HG03378 (cell line): ENCODE measurements around the gene KRTAP5-6.
"Not testable (repeated sequence)": the region's sequence is repeated elsewhere in the genome, so short reads cannot be mapped to it uniquely, and the experiment has no call there.

Source experiments
- ATAC-seq: cut with Tn5 transposase; IDR thresholded peaks from one replicate; pipeline ENCODE4 v1.9.1; 2021; ENCODE audit warnings: mild to moderate bottlenecking, moderate library complexity; ENCODE audit not compliant: unreplicated experiment

KRTAP5-6 gene

DNA sequence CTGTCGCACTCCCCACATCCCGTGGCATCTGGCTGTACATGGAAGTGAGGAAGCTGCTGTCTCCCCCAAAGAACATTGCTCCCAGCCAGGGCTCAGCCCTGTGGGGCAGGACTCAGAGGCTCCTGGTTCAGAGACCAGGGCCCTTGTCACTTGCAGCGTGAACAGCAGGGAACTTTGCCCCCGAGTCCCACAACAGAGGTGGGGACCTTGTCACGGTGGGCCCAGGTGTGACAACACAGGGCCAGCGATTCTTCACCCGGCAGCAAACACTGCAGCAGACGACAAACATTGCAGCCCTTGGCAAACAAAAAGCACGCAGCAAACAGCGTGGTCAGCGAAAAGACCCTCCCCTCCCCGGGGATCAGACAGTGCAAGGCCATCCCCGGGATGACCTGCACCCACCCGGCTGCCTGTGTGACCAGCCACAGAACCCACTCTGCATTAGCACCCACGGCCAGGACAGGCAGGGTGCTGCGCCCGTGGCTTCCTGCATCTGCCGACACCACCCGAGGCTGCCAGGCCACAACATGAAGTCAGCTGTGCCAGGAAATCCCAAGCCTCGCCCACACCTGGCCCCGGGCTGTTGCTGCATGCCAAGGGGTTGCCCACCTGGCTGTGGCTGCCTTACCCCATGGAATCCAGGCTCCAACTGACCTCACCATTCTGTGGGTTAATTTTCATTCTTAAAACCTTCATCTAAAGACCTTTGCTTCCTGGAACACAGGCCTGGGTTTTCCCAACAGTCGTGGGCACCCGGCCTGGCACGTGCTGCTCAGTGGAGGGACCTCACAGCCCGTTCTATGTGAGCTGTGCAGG is 35.3 kb upstream of the KRTAP5-6 start:
- ATAC-seq, result not testable (repeated sequence)

DNA sequence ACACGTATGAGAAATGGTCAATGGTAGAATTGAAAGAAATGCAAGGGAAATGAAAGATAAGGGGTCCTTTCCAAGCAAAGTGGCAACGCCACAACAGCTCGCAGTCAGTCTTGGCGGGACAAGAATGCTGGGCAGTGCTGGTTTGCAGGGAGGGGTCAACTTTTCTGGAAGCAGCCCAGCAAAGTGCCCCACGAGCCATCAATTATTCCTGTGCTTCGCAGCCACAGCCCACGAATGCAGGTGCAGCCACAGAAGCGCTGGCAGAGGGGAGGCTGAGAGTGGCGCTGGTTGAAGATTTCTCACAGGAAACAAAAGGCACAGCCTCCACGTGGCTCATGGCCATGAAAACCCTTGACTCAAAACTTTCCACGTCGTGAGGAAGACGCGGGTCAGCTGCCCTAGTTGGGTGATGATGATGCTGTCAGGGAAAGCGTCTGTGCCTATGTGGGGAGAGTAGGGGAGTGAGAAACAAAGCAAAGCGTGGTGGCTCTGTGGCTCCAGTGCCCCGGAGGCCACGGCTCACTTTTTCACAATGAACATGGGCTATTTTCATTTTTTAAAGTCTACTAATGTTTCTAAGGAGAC is 34.2 kb upstream of the KRTAP5-6 start:
- ATAC-seq, result not testable (repeated sequence)

DNA sequence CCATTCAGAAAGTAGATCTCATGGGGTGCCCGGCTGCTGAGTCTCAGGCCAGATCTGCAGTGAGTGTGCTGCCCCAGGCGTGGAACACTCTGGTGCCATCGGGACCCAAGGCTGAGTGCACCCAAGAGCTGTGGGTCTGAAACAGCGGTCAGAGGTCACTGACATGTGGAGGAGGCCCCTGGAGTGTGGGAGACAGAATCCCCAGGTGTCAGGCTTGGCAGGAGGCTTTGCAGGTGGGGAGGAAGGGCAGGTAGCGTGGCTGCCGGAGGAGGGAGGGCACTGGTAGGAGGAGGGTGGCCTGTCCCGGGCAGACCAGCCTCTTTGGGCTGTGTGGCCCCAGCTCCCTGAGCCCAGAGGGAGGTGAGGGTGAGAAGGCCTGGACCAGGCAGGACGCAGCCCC is 31.7 kb upstream of the KRTAP5-6 start:
- no peak for ATAC-seq

DNA sequence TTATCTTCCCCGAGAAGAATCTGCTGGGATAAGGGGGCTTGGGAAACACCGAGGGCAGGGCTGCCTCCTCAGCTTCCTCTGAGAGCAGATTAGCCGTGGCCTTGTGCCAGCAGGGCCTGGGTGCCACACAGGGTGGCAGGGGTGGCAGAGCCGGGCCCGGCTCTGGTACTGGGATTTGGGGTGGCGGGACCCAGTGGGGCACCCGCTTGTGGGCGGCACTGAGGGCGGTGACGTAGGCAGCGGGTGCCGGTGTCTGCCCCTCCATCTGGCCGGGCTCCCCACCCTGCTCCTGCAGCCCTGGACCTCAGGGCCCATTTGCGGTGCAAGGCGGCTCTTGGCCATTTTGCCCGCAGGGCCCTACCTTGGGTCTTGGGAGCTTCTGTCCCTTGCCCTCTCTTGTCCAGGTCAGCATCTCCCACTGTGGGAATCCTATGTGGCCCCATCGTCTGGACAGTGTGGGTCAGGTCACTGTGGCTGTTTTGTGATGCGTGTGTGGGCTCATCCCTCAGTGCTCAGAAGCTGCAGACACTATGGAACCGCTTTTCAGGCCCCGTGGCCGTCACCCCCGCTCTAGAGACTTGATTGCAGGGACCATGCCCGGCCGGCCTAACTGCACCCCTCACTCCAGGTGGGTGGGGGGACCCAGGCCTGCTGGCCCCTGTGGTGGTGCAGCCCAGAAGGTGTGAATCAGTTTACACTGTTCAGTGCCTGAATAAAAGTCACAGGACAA is 29.7 kb upstream of the KRTAP5-6 start:
- no peak for ATAC-seq

DNA sequence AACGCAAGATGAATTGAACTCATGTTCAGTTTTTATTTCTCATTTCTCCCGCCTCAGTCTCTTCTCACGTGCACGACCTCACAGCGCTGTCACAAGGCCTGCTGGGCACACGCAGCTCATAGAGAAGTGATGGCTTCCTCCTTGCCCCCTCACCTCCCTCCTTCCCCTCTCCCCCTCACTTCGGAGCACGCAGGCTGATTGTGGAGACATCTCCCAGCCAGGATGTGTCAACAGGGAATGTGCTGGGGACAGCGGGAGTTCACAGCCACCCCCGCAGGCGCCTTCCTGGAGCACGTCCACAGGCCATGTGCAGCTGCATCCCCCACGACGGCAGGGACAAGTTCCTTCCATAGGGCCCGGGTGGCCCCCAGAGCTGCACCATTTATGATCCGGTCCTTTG is 29.1 kb upstream of the KRTAP5-6 start:
- no peak for ATAC-seq

DNA sequence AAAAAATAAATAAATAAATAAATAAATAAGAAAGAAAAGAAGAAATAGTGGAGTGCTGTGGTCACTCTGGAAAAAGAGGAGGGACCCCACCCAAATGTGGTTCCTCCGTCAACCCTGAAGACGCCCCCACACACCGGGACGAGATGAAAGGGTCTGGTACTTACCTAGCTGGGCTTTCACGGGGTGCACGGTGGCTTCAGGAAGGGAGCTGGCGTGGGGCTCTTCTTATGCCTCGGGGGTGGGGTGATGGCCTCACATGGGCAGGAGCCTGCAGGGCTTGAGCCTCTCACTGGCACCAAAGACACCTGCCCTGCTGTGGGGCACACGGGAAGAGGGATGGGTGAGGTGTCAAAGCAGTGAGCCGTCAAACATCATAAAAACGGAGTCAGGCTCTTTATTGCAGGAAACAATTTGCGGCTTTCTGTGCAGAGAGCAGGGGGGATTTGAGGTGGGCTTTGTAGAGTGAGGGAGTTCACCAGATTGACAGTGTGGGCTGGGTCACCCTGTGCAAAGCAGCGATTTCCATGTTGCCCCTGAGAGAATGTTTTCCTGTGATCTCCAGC is 28.0 kb upstream of the KRTAP5-6 start:
- no peak for ATAC-seq

DNA sequence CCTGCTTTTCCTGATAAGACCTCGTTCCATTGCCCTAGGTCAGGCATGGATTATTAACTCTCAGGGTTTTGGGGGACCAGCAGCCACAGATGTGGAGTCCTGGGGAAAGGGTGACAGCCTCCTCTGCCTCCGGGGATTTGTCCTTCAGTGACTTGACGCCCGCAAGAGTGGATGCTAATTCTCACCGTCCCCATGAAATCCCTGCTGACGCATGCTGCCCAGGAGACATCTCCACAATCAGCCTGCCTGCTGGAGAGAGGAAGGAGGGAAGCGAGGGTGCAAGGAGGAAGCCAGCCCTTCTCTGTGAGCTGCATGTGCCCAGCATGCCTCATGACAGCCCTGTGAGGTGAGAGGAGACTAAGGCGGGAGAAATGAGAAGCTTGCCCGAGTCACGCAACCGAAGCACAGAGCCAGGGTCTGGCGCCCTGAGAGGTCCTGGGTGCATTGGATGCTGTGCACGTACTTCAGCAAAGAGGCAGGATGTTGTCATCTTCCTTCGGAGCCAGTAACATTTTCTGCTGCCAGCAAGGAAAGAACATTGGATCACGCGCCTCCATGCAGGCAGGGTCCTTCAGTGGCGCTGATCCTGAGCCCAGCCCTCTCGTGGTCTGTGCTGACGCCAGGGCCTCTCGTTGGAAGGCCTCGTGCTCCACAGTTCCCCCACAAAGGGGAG is 27.3 kb upstream of the KRTAP5-6 start:
- ATAC-seq, result no peak

DNA sequence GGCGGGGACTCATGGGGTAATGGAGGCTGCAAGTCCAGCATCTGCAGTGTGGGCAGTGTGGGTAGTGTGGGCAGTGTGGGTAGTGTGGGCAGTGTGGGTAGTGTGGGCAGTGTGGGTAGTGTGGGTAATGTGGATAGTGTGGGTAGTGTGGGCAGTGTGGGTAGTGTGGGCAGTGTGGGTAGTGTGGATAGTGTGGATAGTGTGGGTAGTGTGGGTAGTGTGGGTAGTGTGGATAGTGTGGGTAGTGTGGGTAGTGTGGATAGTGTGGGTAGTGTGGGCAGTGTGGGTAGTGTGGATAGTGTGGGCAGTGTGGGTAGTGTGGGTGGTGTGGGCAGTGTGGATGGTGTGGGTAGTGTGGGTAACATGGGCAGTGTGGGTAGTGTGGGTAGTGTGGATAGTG is 26.5 kb upstream of the KRTAP5-6 start:
- not testable (repeated sequence) for ATAC-seq

DNA sequence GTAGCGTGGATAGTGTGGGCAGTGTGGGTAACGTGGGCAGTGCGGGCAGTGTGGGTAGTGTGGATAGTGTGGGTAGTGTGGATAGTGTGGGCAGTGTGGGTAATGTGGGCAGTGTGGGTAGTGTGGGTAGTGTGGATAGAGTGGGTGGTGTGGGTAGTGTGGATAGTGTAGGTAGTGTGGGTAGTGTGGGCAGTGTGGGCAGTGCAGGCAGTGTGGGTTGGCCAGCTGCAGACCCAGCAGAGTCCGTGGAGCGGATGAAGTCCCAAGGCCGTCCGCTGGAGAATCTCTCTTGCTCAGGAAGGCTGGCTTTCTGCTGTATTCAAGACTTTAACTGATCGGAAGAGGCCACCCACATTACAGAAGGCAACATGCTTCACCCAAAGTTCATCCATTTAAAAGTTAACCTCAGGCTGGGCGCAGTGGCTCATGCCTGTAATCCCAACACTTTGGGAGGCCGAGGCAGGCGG is 26.1 kb upstream of the KRTAP5-6 start:
- ATAC-seq, result no peak

DNA sequence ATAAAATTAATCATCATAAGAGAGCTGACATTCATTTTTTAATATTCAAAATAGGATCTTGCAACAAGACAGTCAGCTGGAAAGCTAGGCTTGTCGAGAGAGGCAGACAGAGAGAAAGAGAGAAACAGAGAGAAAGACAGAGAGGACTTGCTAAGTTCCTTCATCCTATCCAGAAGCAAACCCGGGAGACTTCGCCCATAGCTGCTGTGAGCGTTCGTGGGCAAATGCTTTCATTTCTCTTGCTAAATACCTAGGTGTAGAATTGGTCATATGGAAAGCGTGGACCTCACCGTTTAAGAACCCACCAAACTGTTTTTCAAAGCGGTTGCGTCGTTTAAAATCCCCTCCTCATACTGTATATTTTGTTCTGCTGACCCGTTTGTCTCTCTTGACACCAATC is 25.3 kb upstream of the KRTAP5-6 start:
- no peak for ATAC-seq

DNA sequence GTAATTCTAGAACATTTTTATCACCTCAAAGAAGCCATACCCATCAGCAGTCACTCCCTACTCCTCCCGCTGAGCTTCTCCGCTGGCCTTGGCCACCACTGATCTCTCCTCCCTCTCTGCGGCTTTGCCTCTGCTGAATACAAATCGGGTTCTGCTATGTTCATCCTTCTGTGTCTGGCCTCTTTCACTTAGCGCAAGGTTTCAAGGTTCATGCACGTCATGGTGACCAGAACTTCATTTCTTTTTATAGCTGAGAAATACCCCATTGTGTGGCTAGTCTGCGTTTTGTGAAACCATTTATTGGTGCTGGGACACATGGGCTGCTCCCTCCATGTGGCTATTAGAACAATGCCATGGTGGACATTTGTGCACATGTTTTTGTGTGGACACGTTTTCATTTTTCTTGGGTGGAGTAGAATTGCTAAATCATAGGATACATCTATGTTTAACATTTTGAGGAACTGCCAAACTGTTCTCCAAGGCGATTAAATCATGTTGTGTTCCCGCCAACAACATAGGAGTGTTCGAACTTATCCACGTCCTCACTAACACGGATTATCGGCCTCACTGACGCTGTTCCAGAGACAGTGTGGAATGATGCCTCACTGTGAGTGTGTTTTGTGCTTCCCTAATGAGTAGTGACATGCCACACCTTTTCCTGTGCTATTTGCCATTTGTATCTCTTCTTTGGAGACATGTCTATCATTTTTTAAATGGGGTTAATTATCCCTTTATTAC is 24.2 kb upstream of the KRTAP5-6 start:
- no peak for ATAC-seq

DNA sequence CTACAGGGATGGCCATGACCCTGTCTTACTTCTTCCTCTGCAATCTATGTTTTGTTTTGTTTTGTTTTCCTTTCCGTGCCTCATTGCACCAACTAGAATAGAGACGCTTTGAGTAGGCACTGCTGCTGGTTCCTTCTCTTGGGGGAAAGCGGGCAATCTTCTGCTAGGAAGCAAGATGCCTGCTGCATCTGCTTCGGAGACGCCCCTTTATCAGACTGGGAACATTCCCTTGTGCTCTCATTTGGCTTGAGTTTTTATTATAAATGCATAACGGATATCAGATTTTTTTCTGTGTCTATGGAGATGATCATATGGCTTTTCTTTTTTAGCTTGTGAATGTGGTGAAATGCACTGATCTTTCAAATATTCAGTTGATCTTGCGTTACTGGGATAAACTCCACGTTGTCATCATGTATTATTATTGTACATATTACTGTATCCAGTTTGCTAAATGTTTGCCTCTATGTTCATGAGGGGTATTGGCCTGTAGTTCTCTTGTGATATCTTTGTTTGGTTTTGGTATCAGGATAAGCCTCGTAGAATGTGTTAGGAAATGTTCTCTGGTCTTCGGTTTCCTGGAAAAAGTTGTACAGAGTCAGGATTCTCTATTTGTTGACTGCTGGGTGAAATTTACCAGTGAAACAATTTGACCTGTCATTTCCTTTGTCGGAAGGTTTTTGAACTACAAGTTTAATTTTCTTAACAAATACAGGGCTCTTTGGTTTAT is 23.4 kb upstream of the KRTAP5-6 start:
- ATAC-seq, result no peak

DNA sequence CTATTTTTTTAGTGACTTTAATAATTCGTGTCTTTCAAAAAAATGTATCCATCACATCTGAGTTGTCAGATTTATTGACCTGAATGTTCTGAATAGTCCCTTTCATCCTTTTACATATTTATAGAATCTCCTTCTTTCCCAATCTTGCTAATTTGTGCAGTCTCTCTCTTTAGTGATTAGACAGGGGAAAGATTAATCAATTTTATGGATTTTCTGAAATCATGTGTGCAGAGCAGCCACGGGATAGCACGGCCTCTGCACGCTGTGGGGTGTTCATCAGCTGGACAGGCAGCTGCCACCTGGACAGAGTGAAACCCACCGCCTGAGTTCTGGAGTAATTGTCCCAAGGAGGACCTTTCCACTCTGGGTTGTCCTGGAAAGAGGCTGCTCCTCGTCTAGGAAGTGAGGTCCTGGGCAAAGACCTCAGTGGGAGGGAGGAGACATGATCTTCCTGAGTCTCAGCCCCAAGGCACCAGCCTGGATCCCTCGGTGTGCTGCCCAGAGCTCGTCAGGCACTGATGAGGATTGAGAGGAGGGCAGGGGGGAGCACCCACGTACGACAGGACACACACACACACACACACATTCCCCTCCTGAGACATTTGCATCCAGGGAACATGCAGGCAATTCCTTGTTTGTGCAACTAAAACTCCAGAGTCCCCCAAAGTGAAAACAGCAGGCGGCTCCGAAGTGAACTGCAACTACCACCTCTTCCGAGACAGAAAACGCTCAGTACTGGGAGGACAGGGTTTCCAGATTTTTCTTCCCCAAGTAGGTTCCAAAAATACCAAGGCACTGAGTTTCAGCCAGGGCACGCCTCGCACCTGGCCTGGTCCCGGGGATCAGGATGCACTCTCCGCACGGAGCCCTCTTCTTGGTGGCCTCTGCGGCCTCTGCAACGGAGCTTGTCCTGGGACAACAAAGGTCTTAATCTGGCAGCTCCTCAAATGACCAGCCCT is 22.5 kb upstream of the KRTAP5-6 start:
- no peak for ATAC-seq

DNA sequence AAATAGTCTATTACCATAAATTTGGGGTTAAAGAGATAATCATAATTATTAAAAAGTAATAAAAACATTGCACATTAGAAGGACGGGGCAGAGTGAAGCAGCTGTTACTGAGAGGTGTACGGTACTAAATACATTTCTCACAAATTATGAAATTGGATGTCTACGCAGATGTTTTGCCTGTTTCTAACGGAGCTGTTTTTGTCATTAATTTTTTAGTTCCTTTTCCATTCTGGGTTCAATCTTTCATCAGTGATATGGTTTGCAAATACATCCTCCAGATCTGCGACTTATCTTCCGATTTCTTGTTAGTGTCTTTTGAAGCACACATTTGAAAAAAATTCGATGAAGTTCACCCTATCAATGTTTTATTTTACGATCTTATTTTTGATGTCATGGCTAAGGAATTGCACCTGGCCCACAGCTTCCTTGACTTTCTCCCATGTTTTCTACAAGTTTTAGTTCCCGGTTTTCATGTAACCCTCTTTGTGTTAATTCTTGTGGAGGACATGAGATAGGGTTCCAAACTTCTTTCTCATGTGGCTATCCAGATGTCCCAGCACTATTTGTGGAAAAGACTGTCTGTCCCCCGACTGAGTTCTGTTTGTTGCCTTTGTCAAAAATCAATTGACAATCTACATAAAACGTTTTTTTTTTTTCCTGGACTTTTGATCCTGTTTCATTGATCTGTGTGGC is 21.3 kb upstream of the KRTAP5-6 start:
- no peak for ATAC-seq

DNA sequence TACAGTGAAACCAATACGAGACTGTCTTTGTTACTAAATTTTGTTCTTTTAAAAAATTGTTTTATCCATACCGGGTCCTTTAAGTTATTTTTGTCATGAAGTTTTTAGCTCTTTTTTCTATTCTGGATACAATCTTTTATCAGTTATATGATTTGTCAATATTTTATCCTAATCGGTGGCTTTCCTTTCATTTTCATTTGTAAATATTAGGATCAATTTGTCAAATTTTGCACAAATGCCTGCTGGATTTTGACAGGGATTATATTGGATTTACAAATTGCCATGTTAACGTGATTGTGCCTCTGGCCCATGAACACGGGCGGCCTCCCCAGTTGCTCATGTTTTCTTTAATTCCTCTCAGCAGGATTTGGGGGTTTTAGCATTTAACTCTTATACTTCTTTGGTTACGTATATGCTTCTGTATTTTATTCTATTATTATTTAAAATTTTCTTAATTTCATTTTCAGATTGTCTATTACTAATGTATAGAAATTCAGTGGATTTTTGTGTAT is 20.7 kb upstream of the KRTAP5-6 start:
- no peak for ATAC-seq

DNA sequence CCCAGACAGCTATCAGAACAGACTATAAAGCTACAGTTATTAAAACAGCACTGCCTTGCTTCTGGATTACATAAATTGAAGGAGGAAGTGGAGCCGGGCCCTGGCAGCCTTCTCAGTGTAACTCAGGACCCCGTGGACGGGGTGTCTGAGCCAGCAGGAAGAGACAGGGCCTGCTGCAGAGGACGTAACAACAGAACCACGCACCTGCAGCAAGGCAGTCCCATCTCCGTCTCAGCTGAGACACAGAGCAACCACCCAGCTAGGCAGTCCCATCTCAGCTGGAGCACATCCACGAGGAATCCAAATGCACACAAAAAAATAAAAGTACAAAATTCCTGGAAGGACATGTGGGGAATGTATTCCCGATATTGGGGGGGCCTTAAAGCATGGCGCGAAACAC is 17.1 kb upstream of the KRTAP5-6 start:
- no peak for ATAC-seq

DNA sequence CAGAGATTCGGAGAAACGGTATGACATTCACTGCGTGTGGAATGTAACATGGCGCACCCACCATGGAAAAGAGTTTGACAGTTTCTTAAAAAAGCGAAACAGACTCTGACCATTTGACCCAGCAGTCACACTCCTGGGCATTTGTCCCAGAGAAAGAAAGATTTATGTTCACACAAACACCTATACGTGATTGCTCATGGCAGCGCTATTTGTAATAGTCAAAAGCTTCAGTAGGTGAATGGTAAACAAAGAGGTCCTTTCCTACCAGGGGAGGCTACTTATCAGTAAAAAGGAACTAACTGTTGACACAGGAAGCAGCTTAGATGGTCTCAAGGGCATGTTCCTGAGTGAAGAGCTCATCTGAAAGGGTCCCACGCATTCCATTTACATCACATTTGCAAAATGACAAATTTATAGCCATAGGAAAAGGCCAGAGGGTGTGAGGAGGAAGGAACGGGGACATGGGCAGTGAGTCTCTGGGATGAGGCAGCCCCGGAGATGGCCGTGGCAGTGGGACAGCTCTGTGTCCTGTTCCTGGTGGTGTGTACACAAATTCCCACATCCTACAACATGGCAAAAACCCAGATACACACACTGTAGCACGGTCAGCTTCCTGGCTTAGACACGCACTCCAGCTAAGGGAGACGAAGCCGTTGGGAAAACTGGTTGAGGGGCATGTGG is 14.6 kb upstream of the KRTAP5-6 start:
- ATAC-seq, result no peak
